K562 (cell line): ENCODE results near the gene DOCK4. TPM values are rescaled to one million over a fixed set of nuclear protein-coding genes. Genes with fewer than 3 reads are reported as not detected.

ENCODE experiments used
- ATAC-seq: fragments of 200-7000 bp; cut with Tn5 transposase; 3 replicates; pipeline ENCODE4 v1.9.1; 2020; ENCODE audit warnings: moderate library complexity
- BruUV-seq: library from RNA; stranded (reverse); fragments of 400-500 nt; replicated peaks from 2 replicates; lab custom pipeline; 2021; lab: Mats Ljungman, UMichigan
- CTCF ChIA-PET: fragments of 300-600 bp; formaldehyde crosslinking; extraction: SDS; loops from one replicate; lab custom pipeline; 2021; ENCODE audit warnings: low intra/inter-chr PET ratio; lab: Yijun Ruan, JAX
- POLR2A ChIA-PET: fragments of 300-600, 350-650 bp; sonication (Branson Sonifier 250); formaldehyde crosslinking; extraction: SDS; loops from one replicate; lab custom pipeline; 2021; ENCODE audit warnings: antibody characterized with exemption, inconsistent platforms; lab: Yijun Ruan, JAX
- DNase-seq, 4 experiments: peaks; one replicate each; pipeline versions ENCODE4 v3.0.0 to v3.0.0-alpha.2; 2011 to 2018; ENCODE audit warnings: low spot score in 3 of 4, mixed read lengths in 3 of 4; ENCODE audit errors: extremely low read depth in 1 of 4
- FAIRE-seq: peaks from 2 replicates; lab custom pipeline; 2011; peaks lifted over from hg19 to GRCh38; lab: Jason Lieb, UNC
- H2AFZ ChIP-seq: 2 replicates; pipeline ENCODE4 v1.6.0; 2011; ENCODE audit warnings: low read depth, low read length, control low read depth, inconsistent platforms
- H3K27ac ChIP-seq: fragments of 200-600 bp; 3 replicates; pipeline ENCODE4 v1.8.0; 2011; ENCODE audit warnings: low read depth, mild to moderate bottlenecking, control low read depth, inconsistent platforms, low read length, moderate library complexity, mixed read lengths; ENCODE audit errors: extremely low read depth
- H3K27me3 ChIP-seq, 2 experiments: fragments of 300-600 bp in 1 of 2; 2 replicates in 1 of 2; 3 replicates in 1 of 2; pipeline versions ENCODE4 v1.6.0 to v1.8.0; 2011; ENCODE audit warnings: inconsistent platforms in 2 of 2, low read length in 2 of 2, mild to moderate bottlenecking in 1 of 2, mixed read lengths in 1 of 2, moderate library complexity in 1 of 2; ENCODE audit not compliant: control insufficient read depth in 2 of 2, insufficient read depth in 2 of 2
- H3K36me3 ChIP-seq: fragments of 300-600 bp; 3 replicates; pipeline ENCODE4 v1.8.0; 2011; ENCODE audit warnings: mild to moderate bottlenecking, low read length, inconsistent platforms; ENCODE audit not compliant: control insufficient read depth, insufficient read depth
- H3K4me1 ChIP-seq, 2 experiments: fragments of 200-600 bp in 1 of 2; replicated peaks in 1 of 2; 2 replicates in 1 of 2; 3 replicates in 1 of 2; pipeline versions ENCODE4 v1.5.1 to v1.8.0; 2011; ENCODE audit warnings: inconsistent platforms in 2 of 2, low read length in 2 of 2, mild to moderate bottlenecking in 1 of 2, mixed read lengths in 1 of 2, moderate library complexity in 1 of 2; ENCODE audit not compliant: control insufficient read depth in 2 of 2, insufficient read depth in 2 of 2
- H3K4me2 ChIP-seq: 2 replicates; pipeline ENCODE4 v1.6.1; 2011; ENCODE audit warnings: low read length, control low read depth, inconsistent platforms, mixed read lengths; ENCODE audit not compliant: insufficient read depth
- H3K4me3 ChIP-seq: fragments of 200-600 bp; sonication (generic), shearing (Covaris generic); 2 replicates; pipeline ENCODE4 v1.5.1; 2016; ENCODE audit warnings: control low read depth, inconsistent platforms
- H3K79me2 ChIP-seq: fragments of 200-600 bp; 3 replicates; pipeline ENCODE4 v1.8.0; 2011; ENCODE audit warnings: low read length, inconsistent platforms; ENCODE audit not compliant: control insufficient read depth, insufficient read depth
- H3K9ac ChIP-seq, 2 experiments: 2 replicates each; pipeline versions ENCODE4 v1.6.0 to v1.6.1; 2011; ENCODE audit warnings: low read depth in 2 of 2, low read length in 2 of 2, control low read depth in 1 of 2, inconsistent platforms in 1 of 2, mild to moderate bottlenecking in 1 of 2, mixed read lengths in 1 of 2; ENCODE audit not compliant: insufficient read depth in 1 of 2
- H3K9me1 ChIP-seq: one replicate; pipeline ENCODE4 v1.6.0; 2011; ENCODE audit warnings: inconsistent platforms, mild to moderate bottlenecking, low read length, moderate library complexity; ENCODE audit not compliant: control insufficient read depth, insufficient read depth
- H3K9me3 ChIP-seq: replicated peaks from 2 replicates; pipeline ENCODE4 v1.5.1; 2011; ENCODE audit warnings: low read depth, low read length, inconsistent platforms; ENCODE audit not compliant: control insufficient read depth, insufficient read depth
- H4K20me1 ChIP-seq: replicated peaks from 2 replicates; pipeline ENCODE4 v1.6.1; 2011; ENCODE audit warnings: low read length, inconsistent platforms, mixed read lengths; ENCODE audit not compliant: control insufficient read depth, insufficient read depth
- ZNF518B ChIP-seq: fragments of 250-450 bp; sonication (Bioruptor Pico); IDR thresholded peaks from 2 replicates; pipeline ENCODE4 v1.5.0; 2021; ENCODE audit warnings: mild to moderate bottlenecking, moderate library complexity
- WGBS: fragments of 100-300 bp; shearing (Covaris generic); methylation state at CpG from one replicate; pipeline ENCODE4 v1.1.6; 2016; ENCODE audit warnings: low coverage, mixed read lengths; ENCODE audit not compliant: insufficient coverage; ENCODE audit errors: missing lambda C conversion rate; 5-methylcytosine and 5-hydroxymethylcytosine counted together
- in situ Hi-C: fragments of 300-500 bp; cut with MboI; formaldehyde crosslinking; loops from 4 replicates; pipeline ENCODE4 v1.15.0; 2018; ENCODE audit warnings: inconsistent platforms, mixed read lengths
- intact Hi-C: fragments of 100-400 bp; cut with micrococcal nuclease; formaldehyde crosslinking; loops from 2 replicates; pipeline ENCODE4 v1.14.2; 2022
- polyA plus RNA-seq, 8 experiments: library from polyadenylated mRNA; depleted of rRNA in 4 of 8; stranded (reverse) in 5 of 8; unstranded in 3 of 8; fragments of >200 nt; fragmentation: Nextera tagmentation in 2 of 8; fragmentation: Illumina TruSeq in 1 of 8; extraction: Ambion mirVana in 2 of 8; extraction: Trizol in 1 of 8; gene quantifications; 2 replicates each; pipeline versions ENCODE4 v1.2.1 to v1.2.3, GENCODE V29; 2011 to 2014; ENCODE audit warnings: inconsistent platforms in 1 of 8, missing spikeins in 1 of 8
- total RNA-seq, 7 experiments: library from RNA; depleted of rRNA in 6 of 7; stranded (reverse); fragments of >200 nt in 6 of 7; fragmentation: Illumina TruSeq in 2 of 7; extraction: Trizol in 2 of 7; gene quantifications; 2 replicates each; pipeline versions ENCODE4 v1.2.1 to v1.2.3, GENCODE V29; 2011 to 2021; ENCODE audit warnings: low replicate concordance in 1 of 7
- TF ChIP-seq, protein P1 (sequence below): fragments of 250-450 bp; sonication (Bioruptor Pico); IDR thresholded peaks from 2 replicates; pipeline ENCODE4 v1.8.0; 2022; ENCODE audit warnings: inconsistent platforms, mild to moderate bottlenecking, moderate library complexity, borderline replicate concordance

The DOCK4 gene
- total and polyA plus RNA-seq, 9 of the 15 experiments (the other 6 are each of a cell fraction or from before 2014, with no cell fraction given) = 0.42 to 5.7 (median 2.3) TPM

DNA sequence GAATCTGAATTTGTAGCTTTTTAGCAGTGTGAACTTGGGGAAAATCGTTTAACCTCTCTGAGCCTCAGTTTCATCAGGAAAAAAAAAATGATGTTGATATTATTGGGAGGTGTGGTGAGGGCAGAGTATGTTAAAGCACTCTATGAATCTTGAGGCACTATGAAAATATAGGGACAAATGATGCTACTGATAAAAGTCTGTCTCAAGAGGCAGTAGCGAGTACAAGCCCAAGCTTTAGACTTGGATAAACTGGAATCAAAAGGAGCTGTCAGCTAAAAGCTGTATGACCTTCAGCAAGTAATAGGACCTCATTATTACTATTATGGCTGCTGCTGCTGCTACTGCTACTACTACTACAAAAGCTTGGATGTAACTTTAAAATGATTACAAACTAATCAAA is 8.7 kb upstream of the DOCK4 start:
- CTCF ChIA-PET = no interaction called here
- Histone ChIP-seq H3K79me2 (0 out of 3 replicates have a peak, but pooled peaks cover 3% of the 10 kb centered on the region), H3K27ac (no peak overlapping the region)

More for the DNA sequence above, 8.7 kb upstream of the DOCK4 start:
- no peaks in the 10 kb centered on the region for H3K4me1 ChIP-seq
- H3K9ac ChIP-seq = no peak overlapping the region
- no peaks in the 10 kb centered on the region for H4K20me1 ChIP-seq
- POLR2A ChIA-PET = interaction anchor here (0.9 to 1.7 kb wide), 2 partner anchors 10 to 27 kb away, joined by 3 to 4 read pairs; no protein-coding TSS in a partner anchor
- H3K4me2 ChIP-seq = no peak overlapping the region
- H3K27me3 ChIP-seq = no peaks in the 10 kb centered on the region
- H2AFZ ChIP-seq = no peak overlapping the region
- no peaks in the 10 kb centered on the region for H3K9me3 ChIP-seq
- DNase-seq = no peak
- no peak for TF ChIP-seq ZNF518B (CRISPR knock-in tag)
- TF ChIP-seq, protein P1, sequence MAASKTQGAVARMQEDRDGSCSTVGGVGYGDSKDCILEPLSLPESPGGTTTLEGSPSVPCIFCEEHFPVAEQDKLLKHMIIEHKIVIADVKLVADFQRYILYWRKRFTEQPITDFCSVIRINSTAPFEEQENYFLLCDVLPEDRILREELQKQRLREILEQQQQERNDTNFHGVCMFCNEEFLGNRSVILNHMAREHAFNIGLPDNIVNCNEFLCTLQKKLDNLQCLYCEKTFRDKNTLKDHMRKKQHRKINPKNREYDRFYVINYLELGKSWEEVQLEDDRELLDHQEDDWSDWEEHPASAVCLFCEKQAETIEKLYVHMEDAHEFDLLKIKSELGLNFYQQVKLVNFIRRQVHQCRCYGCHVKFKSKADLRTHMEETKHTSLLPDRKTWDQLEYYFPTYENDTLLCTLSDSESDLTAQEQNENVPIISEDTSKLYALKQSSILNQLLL (CRISPR knock-in tag) = peak; percentile 12; the same call in 1 of the 2 replicates
- TF ChIP-seq, all 486 proteins: peak for 1
- Histone ChIP-seq H3K36me3 (no peaks in the 10 kb centered on the region), H3K4me3 (no peak overlapping the region), H3K9me1 (no peaks in the 10 kb centered on the region)
- WGBS = 11% methylated on average over 2 of the region's 2 CpGs
- intact Hi-C loops (no loop called here), in situ Hi-C loops (no loop called here)
- BruUV-seq = no TSS peak
- FAIRE-seq (no peak), ATAC-seq (no peak)
